Cerebellar cortex (tissue), 1 donor: ENCODE data around the gene SH3BP4.

ENCODE experiments used
- DNase-seq: peaks from one replicate; pipeline ENCODE4 v3.0.0-alpha.2; 2015; ENCODE audit warnings: low spot score

SH3BP4 gene

DNA sequence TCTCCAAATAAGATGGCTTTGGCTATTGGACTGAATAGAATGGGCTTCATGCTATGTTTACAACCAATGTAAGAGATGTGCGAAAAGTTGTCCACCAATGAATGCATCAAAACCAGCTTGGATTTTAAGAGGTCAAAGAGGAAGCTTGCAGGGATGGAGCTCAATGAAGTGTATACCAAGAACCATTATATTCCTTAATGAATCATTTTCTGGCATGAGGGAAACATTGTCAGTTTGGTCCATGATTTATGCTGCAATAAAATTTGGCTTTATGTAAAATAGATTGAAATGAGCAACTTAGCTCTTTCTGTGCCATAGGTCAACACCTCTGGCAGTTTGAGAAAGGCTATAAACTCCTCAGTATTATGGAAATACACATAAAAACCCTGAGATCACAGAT lies 107.3 kb downstream of the SH3BP4 start:
- no peak for DNase-seq

DNA sequence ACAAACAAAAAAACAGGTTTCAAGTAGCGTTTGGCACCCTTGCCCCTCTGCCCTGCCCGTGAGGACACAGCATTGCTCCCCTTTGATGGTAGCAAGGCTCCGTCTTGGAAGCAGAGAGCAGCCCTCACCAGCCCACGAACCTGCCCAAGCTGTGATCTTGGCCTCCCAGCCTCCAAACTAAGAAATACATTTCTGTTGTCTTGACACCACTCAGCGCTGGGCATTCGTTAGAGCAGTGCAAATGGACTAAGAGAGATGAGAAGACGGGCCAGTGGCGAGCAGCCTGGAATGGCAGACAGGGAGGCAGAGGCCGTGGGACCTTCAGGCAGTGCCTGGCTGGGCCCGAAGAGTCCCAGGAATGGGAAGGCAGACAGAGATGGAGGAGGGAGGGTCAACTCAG lies 109.8 kb downstream of the SH3BP4 start:
- DNase-seq: no peak

DNA sequence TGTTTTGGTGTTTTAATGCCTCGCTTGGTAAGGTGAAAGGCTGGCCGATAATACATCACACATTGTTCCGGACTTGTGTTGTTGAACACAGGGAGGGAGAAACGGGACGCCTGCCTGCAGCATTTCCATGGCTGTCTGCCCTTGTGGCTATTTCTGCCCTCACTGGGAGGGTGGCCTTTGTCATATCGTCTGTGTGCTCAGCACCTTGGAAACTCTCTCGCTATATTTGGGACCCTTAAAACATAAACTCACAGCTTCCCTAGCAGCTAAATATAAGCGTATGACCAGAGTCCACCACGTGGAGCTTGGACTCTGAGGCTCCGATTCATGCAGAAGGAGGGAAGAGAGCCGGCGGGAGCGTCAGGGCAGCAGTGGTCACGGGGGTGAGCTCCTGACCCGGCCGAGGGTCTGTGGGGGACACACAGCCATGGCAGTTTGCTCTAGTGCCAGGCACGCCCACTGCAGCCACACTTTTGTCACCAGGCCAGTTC lies 111.7 kb downstream of the SH3BP4 start:
- no peak for DNase-seq

DNA sequence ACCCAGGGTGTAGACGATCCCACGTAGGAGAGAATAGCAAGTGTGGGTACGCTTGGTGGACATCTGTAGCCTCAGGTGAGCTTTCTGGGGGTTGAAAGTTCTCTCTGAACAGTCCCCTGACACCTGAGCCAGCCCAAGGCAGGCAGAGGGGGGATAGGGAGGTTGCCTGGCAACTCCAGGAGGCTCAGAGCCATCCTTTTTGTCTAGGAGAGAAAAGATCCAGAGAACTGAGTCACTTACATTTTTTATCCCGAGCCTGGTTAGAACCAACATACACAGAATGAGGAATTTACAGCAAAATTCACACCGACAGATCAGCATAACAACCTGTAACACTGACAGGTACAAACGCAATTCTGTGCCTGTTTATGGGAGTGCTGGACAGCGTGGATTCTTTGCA lies 113.2 kb downstream of the SH3BP4 start:
- DNase-seq: no peak

DNA sequence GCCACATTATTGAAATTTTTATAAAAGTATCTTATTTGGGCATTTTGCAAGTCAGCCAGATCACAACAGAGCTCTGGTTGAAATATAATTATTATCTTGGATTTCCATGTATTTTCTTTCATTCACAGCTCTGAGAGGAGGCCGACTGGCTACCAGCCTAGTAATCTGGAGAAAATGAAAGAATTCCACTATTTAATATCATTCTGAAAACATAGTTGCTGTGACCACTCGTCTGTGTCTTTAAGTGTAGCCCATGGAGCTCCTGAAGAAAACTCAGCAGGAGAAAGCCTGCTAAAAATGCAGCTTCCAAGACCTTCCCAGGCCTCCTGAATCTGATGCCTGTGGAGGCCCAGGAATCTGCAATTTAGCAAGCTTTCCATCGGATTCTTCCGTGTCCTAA lies 114.7 kb downstream of the SH3BP4 start:
- no peak for DNase-seq

DNA sequence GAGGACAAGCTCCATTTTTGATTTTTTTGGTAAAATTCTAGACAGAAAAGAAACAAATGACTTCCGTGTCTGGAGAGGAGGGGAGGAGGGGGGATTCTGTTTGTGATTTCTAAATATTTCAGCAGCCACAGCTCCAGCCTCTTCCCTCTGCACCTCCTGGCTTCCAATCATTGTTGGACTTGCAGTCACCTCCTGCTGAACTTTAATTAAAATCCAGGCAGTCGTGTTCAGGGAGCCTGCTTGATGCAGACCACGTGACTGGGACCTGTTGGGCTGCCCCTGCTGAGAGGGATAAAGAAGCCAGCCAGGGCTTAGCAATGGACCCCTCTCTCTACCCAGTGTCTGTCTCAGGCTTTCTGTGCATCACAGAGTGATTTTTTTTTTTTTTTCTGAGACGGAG lies 115.1 kb downstream of the SH3BP4 start:
- peak; percentile 26 for DNase-seq

DNA sequence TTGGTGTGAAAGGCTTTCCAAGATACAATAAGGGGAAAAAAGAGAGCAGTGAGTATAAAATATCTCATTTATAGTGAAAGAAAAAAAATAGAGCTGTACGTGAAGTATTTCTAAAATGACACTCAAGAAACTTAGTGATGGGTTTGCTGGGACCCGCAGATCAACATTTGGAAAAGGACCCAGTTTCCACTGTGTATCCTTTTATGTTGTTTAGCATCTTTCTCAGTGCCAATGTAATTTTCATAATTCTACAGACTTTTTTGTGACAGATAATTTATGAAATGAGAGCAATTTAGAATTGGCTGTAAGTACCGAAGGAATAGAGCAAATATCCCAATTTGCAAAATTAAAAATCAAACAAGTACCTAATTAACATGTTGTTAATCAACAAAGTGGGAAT lies 116.9 kb downstream of the SH3BP4 start:
- DNase-seq: no peak

DNA sequence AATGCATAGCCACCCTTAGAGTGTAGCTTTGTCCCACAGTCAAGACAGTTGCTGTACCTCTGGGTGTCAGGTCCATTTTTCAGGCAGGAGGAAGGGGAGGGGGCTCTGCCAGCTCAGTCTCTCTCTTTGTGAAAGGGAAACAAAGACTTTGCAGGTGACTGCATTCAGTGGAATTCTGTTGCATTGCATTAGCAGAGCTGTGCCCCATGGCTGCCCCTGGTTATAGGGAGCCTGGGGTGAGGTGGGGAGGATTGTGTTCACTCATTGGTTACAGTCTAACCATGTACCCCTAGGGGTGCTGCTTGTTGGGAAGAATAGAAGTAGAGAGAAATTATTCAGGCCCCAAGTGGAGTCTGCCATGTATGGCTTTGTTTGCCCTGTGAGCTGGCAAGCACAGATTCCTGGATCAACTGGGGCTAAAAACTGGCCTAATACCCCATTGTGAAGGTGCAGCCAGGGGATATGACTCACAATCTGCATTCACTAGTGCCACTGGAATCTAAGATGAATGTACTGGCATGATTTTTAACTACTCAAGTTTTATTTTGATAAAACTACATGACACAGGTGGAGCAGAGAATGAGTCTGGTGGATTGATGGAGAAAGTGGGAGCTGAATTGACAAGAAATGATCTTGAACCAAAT lies 118.4 kb downstream of the SH3BP4 start:
- DNase-seq: no peak

DNA sequence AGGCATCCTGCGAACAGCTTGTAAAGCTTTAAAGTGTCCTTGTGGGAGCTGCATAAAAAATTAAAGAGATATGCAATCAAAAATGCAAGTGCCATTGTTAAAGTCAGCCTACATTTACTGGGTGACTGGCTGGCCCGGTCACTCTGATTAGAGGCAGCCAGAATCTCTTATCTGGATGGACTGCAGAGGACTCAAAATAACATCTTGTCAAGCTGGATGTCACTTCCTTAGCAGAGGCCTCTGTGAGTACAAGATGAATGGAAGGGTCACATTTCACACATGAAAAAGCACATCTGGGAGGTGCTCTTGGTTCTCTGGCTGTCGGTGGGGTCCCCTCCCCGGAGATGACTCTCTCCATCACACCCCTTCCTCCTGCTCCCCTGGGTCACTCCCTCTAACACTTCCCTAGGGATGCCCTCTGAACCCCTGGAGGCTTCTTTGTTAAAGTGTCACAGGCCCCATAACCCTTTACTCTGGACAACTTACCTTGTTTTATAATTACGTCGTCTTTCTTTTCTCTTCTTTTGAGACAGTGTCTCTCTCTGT lies 122.1 kb downstream of the SH3BP4 start:
- no peak for DNase-seq

DNA sequence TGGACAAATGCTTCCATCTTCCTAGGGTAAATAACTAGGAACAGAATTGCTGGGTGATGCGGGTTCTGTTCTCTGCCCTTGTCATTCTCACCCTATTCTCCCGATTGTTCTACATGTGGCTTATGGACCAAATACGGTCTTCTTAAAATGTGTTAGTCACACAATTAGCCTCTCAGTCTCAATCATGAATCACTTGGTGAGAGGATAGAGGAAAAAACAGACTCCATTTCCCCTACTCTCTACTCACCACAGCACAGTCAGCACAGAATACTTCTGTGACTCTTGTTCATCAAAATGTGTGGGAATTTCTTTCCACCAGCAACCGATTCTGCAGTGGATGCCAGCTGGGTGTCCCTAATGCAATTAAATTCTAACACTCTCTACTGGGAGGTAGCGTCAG lies 125.2 kb downstream of the SH3BP4 start:
- no peak for DNase-seq

DNA sequence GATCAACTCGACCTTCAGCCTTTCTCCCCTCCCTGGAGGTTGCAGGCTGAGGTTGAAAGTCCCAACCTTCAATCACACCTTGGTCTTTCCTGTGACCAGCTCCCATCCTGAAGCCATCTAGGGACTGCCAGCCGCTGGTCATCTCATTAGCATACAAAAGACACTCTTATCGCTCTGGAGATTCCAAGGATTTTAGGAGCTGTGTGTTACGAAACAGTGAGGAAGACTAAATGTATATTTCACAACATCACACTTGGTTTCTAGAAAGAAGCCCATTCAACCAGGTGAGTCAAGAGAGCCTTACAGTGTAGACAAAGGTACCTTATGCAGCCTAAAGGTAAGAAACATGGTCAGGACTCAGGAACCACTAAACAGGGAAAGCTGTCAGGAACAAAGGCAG lies 126.4 kb downstream of the SH3BP4 start:
- no peak for DNase-seq

DNA sequence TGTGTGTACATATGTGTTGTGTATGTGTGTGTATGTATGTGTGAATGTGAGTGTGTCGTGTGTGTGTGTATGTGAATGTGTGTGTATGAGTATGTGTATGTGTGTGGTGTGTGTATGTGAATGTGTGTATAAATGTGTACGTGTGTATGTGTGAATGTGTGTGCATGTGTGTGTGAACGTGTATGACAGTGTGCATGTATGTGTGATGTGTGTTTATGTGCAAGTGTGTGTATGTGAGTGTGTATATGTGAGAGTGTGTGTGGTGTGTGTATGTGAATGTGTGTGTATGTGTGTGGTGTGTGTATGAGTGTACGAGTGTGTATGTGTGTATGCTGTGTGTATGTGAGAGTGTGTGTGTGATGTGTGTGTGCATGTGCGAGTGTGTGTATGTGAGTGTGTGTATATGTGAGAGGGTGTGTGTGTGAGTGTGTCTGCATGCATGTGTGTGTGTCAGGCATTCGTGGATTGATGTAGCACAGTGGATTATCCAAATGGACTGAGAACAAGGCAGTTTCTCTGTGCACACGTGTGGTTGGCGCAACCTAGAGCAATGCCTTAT lies 127.2 kb downstream of the SH3BP4 start:
- DNase-seq: no peak

DNA sequence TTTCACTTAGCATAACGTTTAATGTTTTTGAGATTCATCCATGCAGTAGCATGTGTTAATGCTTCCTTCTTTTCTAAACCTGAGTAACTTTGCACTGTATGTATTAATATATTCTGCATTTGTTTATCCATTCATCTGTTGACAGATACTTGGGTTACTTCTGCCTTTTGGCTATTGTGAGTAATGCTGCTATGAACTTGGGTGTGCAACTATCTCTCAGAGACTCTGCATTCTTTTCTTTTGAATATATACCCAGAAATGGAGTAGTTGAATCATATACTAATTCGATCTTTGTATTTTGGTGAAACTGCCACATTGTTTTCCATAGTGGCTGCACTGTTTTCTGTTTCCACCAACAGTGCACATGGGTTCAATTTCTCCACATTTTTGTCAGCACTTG lies 128.3 kb downstream of the SH3BP4 start:
- DNase-seq: no peak

DNA sequence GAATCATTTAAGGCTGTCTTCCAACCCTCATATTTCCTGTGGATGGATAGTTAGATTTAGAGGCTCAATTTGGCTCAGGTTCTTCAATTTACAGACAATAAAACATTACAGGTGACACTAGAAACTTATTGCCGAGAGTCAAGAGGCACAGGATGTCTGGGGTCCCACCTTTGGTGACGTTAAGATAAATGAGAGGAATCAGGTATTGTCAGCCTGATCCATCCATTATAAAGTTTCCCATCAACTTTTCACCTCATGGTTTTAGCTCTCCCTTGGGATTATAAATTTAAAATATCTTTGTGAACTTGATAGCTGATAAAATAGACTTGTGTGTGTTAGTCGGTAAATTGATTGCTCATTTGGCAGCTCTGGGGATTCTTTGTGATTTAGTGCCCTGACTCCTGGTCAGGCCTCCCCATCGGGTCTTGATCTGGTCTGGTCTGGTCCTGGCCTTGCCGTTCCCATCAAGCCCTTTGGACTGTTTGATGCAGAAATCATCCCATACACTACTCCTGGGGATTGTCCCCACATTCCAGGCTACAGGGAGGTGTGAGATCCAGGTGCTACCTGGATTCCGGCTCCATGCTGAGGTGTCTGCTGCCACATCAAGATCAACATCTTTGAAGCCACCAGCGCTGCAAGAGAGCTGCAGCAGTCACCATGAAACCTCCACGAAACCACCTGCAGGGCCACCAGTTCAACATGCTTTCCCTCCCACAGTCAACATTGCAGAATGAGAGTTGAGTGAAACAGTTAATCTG lies 130.9 kb downstream of the SH3BP4 start:
- no peak for DNase-seq

DNA sequence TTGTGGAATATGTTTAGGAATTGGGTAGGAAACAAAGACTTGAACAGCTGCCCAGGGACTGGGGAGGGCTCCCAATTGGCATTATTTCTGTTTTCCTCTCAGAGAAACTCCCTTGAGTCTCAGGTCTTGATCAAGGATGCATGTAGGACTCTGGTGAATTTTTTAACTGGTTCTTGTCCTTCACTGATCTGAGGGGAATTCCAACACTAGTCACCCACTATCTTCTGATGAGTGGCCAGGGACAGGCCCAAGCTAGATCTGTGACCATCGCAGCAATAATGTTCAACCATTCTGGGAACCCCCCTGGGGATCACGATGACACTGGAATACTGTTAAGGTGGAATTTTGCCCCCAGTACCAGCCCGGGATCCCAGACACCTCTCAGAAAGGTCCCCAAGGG lies 132.0 kb downstream of the SH3BP4 start:
- no peak for DNase-seq

DNA sequence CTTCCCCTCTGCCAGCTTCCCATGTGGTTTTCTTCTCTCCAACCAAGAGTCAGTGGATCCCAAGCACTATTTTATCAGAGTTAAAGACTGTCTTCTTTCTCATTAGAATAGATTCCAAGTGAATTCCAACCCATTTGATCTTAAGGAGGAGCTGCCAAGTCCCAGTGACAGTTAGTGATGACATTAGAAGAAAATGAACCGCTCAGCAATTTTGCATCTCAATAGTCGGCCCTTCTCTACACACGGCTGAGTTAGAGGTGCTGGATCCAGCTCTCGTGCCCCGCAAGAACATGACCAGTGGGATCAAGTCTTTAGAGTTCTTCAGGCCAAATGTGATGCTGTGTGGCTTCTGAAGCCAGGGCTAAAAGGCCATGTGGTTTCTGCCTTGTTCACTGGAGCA lies 132.6 kb downstream of the SH3BP4 start:
- DNase-seq: no peak

DNA sequence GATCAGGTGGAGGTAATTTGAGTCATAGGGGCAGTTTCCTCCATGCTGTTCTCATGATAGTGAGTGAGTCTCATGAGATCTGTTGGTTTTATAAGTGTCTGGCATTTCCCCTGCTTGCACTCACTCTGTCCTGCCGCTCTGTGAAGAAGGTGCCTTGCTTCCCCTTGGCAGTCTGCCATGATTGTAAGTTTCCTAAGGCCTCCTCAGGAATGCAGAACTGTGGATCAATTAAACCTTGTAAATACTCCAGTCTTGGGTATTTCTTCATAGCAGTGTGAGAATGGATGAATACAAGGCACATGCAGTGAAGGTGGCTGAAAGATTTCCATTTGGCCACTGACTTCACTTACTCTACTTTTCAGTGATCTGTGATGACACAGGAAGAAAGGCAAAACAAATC lies 133.7 kb downstream of the SH3BP4 start:
- DNase-seq: no peak

DNA sequence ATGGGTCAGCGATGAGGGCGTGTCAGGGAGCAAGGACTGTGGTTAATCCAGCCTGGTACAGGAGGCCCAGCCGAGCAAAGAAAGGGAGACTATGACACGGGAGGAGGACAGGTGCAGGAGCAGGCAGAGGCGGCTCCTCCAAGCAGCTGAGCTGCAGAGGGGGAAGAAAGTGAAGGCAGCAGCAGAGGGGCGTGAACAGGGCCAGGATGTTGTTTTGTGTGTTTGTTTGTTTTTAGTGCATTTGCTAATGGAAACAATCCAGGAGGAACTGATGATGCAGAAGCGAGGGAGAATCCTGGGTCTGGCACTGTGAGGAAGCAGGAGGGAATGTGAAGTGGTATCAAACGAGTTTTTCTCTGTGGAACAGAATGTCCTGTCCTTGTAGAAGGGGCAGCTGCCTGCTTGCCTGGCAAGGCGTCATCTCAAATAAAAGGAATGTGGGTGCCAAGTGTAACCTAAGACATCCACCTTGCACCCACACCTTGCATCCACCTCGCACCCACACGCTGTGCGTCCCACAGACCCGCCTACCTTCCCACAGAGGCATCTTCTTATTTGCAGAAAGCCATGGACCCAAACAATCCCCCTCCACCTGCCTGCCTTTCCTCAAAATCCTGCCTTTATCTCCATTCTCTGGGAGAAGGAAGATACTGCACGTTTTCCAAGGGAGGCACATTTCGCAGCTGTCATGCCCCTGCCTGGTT lies 134.8 kb downstream of the SH3BP4 start:
- DNase-seq: no peak

DNA sequence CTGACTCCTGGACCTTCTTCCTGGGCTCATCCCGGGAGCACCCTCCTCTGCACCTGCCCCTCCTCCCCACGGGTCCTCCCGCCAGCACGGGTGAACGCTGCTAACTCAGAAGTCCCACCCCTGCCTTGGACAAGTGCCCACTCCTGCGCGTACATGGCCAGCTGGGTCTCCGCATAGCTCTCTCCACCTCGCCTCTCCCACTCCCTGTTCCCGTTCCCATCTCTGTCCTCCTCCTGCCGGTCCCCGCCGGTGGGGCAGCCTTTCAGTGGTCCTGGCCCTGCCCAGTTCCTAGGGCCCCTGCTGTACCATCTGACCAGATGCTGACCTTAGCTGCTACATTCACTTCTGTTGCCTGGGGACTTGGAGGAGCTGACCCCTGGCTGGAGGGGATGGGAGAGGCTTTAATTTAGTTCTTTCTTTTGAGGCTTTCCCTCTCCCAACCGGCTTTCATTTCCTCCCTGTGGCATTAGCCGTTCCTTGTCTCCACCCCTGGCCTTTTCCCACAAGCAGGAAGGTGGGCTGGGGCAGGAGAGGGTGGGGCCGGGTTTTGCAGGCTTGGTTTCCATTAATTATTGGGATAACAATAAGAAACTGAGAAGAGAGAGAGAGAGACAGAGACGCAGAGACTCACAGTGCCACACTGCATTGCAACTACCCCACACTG lies 136.1 kb downstream of the SH3BP4 start:
- DNase-seq: no peak

DNA sequence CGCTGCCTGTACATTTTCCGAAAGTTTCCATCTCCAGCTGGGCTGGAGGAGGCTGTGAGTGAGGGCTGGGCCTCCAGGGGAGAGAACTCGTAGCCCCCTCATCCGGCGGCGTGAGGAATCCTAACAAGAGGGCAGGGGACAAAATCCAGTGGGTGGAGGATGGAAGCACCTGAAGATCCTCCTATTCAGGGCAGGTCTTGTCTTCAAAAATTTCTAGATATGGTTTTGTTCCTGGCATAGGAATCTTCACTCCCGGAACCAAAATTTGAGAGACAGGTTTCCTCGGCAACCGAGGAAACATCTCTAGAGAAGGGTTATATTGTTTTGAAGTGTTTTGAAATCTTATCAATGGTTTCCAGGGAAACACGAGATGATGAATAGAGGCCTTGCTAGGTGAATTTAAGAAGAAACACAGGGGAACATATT lies 136.7 kb downstream of the SH3BP4 start:
- DNase-seq: no peak

DNA sequence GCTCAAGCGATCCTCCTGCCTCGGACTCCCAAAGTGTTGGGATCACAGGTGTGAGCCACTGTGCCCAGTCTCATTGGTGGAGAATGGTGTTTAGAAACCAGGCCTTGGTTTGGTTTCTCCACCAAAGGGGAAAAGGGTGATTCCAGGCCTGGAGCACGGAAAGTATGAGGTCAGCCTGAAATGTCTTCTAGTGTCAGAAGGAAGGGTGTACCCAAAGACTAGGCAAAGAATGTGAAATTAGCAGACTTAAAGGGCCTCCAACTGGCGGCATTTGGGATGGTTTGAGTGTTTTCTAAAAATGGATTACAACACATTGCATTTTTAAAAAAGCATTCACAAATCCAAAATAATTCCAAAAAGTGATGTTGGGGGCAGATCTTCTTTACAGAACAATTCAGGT lies 139.6 kb downstream of the SH3BP4 start:
- no peak for DNase-seq

DNA sequence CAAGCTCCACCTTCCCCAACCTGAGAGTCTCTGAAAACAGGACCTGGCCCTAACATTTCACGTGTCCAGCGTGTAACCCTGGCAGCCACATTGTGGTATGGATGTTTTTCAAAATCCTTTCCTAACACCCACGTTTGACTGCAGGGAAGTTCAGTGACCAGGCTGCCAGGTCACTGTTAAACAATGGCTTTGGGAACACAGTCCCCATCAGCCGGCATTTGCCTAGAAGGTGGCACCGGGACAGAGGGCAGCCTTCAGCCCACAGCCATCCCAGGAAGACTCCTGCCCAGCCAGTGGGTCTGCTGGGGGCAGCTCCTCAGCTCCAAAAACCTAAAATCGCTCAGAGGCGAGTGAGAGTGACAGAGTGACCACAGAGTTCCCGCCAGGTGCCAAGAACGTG lies 140.2 kb downstream of the SH3BP4 start:
- DNase-seq: no peak
